KG1 (cell line): Measurements from ENCODE around the gene PSMC5.
"Not testable (repeated sequence)": the region's sequence is repeated elsewhere in the genome, so short reads cannot be mapped to it uniquely, and the experiment has no call there.

Experiments used
- DNase-seq: peaks from one replicate; lab custom pipeline; 2025; lab: John Stamatoyannopoulos, UW

Gene PSMC5

GRCh38 chr17:63871646-63872365 is 44.6 kb downstream of the PSMC5 start:
- DNase-seq = not testable (repeated sequence)

DNA sequence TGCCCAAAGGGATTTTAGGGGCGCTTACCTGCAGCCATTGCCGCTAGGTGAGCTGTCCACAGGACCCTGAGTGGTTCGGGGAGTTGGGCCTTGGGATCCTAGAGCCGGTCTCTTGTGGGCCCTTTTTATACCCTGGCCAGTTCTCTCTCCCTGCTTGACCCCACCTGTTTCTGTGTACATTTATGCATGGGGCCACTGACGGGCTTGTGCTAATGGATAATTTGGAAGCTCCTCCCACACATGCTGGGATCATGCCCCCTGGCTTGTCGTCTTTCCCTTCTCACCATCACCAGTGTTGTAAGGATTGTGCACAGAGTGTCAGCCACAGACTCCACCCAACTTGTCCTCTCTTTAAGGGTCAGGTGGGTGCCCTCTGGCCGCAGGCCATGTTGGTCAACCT is 46.3 kb downstream of the PSMC5 start, which contains the start of gene CSH2:
CSH2 (minus strand) TSS at position 101 of the 400 bp plus-strand sequence; CDS start at position 38, 63 bp downstream.
- DNase-seq = not testable (repeated sequence)

- not testable (repeated sequence) for DNase-seq
Measured at GRCh38 chr17:63874061-63874626, 46.9 kb downstream of the PSMC5 start.

GRCh38 chr17:63874693-63875092 is 47.5 kb downstream of the PSMC5 start:
- not testable (repeated sequence) for DNase-seq

DNA sequence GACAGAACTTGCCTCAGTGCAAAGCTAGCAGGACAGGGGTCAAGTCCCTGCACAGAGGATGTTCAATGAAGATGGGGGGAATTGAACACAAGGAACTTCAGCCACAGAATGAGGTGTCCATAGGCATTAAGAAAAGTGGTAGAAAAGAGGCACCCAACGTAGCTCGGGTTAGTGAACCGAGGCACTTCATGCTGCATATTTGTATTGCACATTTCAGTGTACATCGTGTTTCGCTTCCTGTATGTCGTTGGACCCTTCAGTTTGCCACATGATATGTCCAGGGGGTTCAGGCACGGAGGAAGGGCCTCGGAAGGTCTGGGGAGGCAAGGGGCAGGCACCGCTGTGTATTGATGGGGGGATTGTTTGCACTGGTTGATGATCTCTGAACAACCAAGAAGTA is 51.2 kb downstream of the PSMC5 start:
- not testable (repeated sequence) for DNase-seq

DNA sequence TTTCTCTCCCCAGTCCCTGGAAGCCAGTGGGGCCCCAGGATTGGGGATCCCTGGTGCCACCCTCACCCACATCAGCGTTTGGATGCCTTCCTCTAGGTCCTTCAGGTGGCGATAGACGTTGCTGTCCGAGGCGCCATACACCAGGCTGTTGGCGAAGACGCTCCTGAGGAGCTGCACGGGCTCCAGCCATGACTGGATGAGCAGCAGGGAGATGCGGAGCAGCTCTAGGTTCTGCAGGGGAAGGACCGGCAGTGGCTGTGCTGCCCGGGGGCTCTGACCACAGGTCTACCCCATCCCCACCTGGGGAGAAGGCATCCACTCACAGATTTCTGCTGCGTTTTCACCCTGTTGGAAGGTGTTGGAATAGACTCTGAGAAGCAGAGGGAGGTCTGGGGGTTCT is 53.5 kb downstream of the PSMC5 start:
- DNase-seq = no peak

GRCh38 chr17:63881337-63881736 is 54.1 kb downstream of the PSMC5 start:
- DNase-seq = not testable (repeated sequence)
